A549 (cell line): ENCODE measurements around the gene EXOC4. TPM values are rescaled to one million over a fixed set of nuclear protein-coding genes. Genes with fewer than 3 reads are reported as not detected.
"Not testable (repeated sequence)": the region's sequence is repeated elsewhere in the genome, so short reads cannot be mapped to it uniquely, and the experiment has no call there.

Experiments
- ATAC-seq, 2 experiments: fragments of 200-7000 bp in 1 of 2; fragments of >200 bp in 1 of 2; cut with Nextera tagmentation in 1 of 2; cut with Tn5 transposase in 1 of 2; 3 replicates each; pipeline versions ENCODE4 v1.8.0 to v1.9.1; 2018 to 2020; ENCODE audit warnings: mild to moderate bottlenecking in 1 of 2, moderate library complexity in 1 of 2
- CTCF ChIA-PET: fragments of 300-600 bp; sonication (Branson Sonifier 250); formaldehyde crosslinking; extraction: SDS; loops from one replicate; lab custom pipeline; 2021; ENCODE audit warnings: antibody characterized with exemption, inconsistent platforms; lab: Yijun Ruan, JAX
- POLR2A ChIA-PET: fragments of 350-600 bp; formaldehyde crosslinking; extraction: SDS; loops from one replicate; lab custom pipeline; 2021; ENCODE audit warnings: antibody characterized with exemption, inconsistent platforms; lab: Yijun Ruan, JAX
- DNase-seq, 2 experiments: peaks; one replicate each; pipeline versions ENCODE4 v3.0.0 to v3.0.0-alpha.2; 2011 to 2016; ENCODE audit warnings: low read depth in 1 of 2, low spot score in 1 of 2
- FAIRE-seq: peaks from 2 replicates; lab custom pipeline; 2011; peaks lifted over from hg19 to GRCh38; lab: Jason Lieb, UNC
- H3K27ac ChIP-seq, 2 experiments: fragments of >200 bp; sonication (Bioruptor Twin); formaldehyde crosslinking; 3 replicates each; pipeline ENCODE4 v1.5.1; 2016 to 2017
- H3K4me1 ChIP-seq: fragments of >200 bp; sonication (Bioruptor Twin); formaldehyde crosslinking; 3 replicates; pipeline ENCODE4 v1.6.1; 2016
- H3K4me2 ChIP-seq: fragments of >200 bp; sonication (Bioruptor Twin); formaldehyde crosslinking; 3 replicates; pipeline ENCODE4 v1.6.1; 2016
- H3K4me3 ChIP-seq: fragments of >200 bp; sonication (Bioruptor Twin); formaldehyde crosslinking; 3 replicates; pipeline ENCODE4 v1.5.1; 2016
- H3K9me3 ChIP-seq: fragments of >200 bp; sonication (Bioruptor Twin); formaldehyde crosslinking; 3 replicates; pipeline ENCODE4 v1.6.1; 2016
- BHLHE40 ChIP-seq: IDR thresholded peaks from 2 replicates; pipeline ENCODE4 v1.6.1; 2012; ENCODE audit warnings: low read depth, low read length, inconsistent platforms
- EP300 ChIP-seq, 2 experiments: fragments of >200 bp; sonication (Bioruptor Twin); formaldehyde crosslinking; IDR thresholded peaks; 2 replicates in 1 of 2; 3 replicates in 1 of 2; pipeline ENCODE4 v1.6.1; 2016 to 2017
- FOSB ChIP-seq: fragments of 250-450 bp; sonication (Bioruptor Pico); IDR thresholded peaks from 2 replicates; pipeline ENCODE4 v1.5.0; 2020; ENCODE audit warnings: mild to moderate bottlenecking, moderate library complexity
- HEYL ChIP-seq: fragments of 250-450 bp; sonication (Bioruptor Pico); IDR thresholded peaks from 2 replicates; pipeline ENCODE4 v1.8.0; 2021; ENCODE audit warnings: mild to moderate bottlenecking, moderate library complexity
- HOXA7 ChIP-seq: fragments of 250-450 bp; sonication (Bioruptor Pico); IDR thresholded peaks from 2 replicates; pipeline ENCODE4 v1.5.0; 2020; ENCODE audit warnings: mild to moderate bottlenecking, moderate library complexity
- KDM1A ChIP-seq: fragments of 200-600 bp; sonication (generic); IDR thresholded peaks from 2 replicates; pipeline ENCODE4 v1.6.1; 2016; ENCODE audit warnings: low read depth, mild to moderate bottlenecking
- KDM5A ChIP-seq: fragments of 200-600 bp; sonication (generic); IDR thresholded peaks from 2 replicates; pipeline ENCODE4 v1.6.1; 2016; ENCODE audit warnings: antibody characterized with exemption, mild to moderate bottlenecking
- MAFK ChIP-seq: fragments of 450-650 bp; IDR thresholded peaks from 2 replicates; pipeline ENCODE4 v1.6.1; 2014; ENCODE audit not compliant: partially characterized antibody
- RCOR1 ChIP-seq: fragments of 150-350 bp; IDR thresholded peaks from 2 replicates; pipeline ENCODE4 v1.6.1; 2014; ENCODE audit warnings: antibody characterized with exemption, low read length, low read depth
- RNF2 ChIP-seq: fragments of 200-600 bp; sonication (generic); IDR thresholded peaks from 2 replicates; pipeline ENCODE4 v1.6.1; 2016; ENCODE audit warnings: low read depth, mild to moderate bottlenecking, antibody characterized with exemption, moderate library complexity, borderline replicate concordance
- ZC3H11A ChIP-seq: fragments of 450-650 bp; IDR thresholded peaks from 2 replicates; pipeline ENCODE4 v1.6.1; 2014; ENCODE audit warnings: antibody characterized with exemption, mild to moderate bottlenecking
- ZNF302 ChIP-seq: fragments of 250-450 bp; sonication (Bioruptor Pico); IDR thresholded peaks from 2 replicates; pipeline ENCODE4 v1.9.0; 2021; ENCODE audit warnings: inconsistent platforms, mild to moderate bottlenecking, moderate library complexity
- WGBS: methylation state at CpG from one replicate; pipeline ENCODE4 v1.1.6; 2017; ENCODE audit errors: missing lambda C conversion rate; 5-methylcytosine and 5-hydroxymethylcytosine counted together
- polyA plus RNA-seq, 4 experiments: library from polyadenylated mRNA; depleted of rRNA in 3 of 4; stranded (reverse); fragments of >200 nt; fragmentation: RNase III in 1 of 4; extraction: RNeasy Plus Mini Kit Qiagen cat#74134 plus additional on column Dnase treatment in 1 of 4; gene quantifications; 2 replicates in 3 of 4; 3 replicates in 1 of 4; pipeline ENCODE4 v1.2.3, GENCODE V29; 2011 to 2017
- TF ChIP-seq, protein P1 (sequence below): fragments of 200-600 bp; sonication (generic); IDR thresholded peaks from 2 replicates; pipeline ENCODE4 v1.6.1; 2016; ENCODE audit warnings: antibody characterized with exemption, mild to moderate bottlenecking, moderate library complexity
- TF ChIP-seq, protein P2 (sequence below): fragments of 250-450 bp; sonication (Bioruptor Pico); IDR thresholded peaks from 2 replicates; pipeline ENCODE4 v1.5.0; 2020; ENCODE audit warnings: low read depth, mild to moderate bottlenecking, moderate library complexity
- TF ChIP-seq, protein P3 (sequence below): fragments of 250-450 bp; sonication (Bioruptor Pico); IDR thresholded peaks from 2 replicates; pipeline ENCODE4 v1.5.0; 2021; ENCODE audit warnings: mild to moderate bottlenecking, moderate library complexity, borderline replicate concordance
- TF ChIP-seq, protein P4 (sequence below): IDR thresholded peaks from 2 replicates; pipeline ENCODE4 v1.6.1; 2012

Gene EXOC4
- polyA plus RNA-seq, 2 of the 4 experiments (the other 2 are of a cell fraction): 33.4 to 73.1 TPM

DNA sequence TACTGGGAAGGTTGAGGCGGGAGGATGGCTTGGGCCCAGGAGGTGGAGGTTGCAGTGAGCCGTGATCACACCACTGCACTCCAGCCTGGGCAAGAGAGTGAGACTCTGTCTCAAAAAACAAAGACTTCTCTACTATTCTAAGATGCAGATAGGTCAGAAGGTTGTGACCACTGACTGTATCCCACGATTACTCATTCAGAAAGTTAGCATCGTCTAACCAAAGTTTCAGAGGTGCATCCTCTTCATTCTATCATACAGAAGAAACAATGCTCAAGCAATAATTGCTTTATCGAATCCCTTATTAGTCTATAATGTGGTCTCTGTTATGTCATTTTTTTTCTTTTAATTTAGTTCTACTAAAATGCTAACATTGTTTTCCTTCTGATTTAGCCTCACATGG, 525.6 kb downstream of the EXOC4 start:
- no peak overlapping the region for H3K4me3 ChIP-seq
- ChIA-PET CTCF (no interaction called here), POLR2A (no interaction called here)
- FAIRE-seq (no peak), DNase-seq (no peak)
- WGBS: 97% methylated on average over 5 of the region's 5 CpGs
- no peak overlapping the region for H3K4me2 ChIP-seq
- TF ChIP-seq KDM1A (no peak), RNF2 (no peak), HEYL (CRISPR knock-in tag) (no peak), BHLHE40 (no peak), KDM5A (no peak), HOXA7 (CRISPR knock-in tag) (no peak), RCOR1 (no peak), ZC3H11A (no peak), FOSB (CRISPR knock-in tag) (no peak)
- TF ChIP-seq, protein P1, sequence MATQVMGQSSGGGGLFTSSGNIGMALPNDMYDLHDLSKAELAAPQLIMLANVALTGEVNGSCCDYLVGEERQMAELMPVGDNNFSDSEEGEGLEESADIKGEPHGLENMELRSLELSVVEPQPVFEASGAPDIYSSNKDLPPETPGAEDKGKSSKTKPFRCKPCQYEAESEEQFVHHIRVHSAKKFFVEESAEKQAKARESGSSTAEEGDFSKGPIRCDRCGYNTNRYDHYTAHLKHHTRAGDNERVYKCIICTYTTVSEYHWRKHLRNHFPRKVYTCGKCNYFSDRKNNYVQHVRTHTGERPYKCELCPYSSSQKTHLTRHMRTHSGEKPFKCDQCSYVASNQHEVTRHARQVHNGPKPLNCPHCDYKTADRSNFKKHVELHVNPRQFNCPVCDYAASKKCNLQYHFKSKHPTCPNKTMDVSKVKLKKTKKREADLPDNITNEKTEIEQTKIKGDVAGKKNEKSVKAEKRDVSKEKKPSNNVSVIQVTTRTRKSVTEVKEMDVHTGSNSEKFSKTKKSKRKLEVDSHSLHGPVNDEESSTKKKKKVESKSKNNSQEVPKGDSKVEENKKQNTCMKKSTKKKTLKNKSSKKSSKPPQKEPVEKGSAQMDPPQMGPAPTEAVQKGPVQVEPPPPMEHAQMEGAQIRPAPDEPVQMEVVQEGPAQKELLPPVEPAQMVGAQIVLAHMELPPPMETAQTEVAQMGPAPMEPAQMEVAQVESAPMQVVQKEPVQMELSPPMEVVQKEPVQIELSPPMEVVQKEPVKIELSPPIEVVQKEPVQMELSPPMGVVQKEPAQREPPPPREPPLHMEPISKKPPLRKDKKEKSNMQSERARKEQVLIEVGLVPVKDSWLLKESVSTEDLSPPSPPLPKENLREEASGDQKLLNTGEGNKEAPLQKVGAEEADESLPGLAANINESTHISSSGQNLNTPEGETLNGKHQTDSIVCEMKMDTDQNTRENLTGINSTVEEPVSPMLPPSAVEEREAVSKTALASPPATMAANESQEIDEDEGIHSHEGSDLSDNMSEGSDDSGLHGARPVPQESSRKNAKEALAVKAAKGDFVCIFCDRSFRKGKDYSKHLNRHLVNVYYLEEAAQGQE: no peak
- TF ChIP-seq, protein P2, sequence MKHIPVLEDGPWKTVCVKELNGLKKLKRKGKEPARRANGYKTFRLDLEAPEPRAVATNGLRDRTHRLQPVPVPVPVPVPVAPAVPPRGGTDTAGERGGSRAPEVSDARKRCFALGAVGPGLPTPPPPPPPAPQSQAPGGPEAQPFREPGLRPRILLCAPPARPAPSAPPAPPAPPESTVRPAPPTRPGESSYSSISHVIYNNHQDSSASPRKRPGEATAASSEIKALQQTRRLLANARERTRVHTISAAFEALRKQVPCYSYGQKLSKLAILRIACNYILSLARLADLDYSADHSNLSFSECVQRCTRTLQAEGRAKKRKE (CRISPR knock-in tag): no peak
- TF ChIP-seq, protein P3, sequence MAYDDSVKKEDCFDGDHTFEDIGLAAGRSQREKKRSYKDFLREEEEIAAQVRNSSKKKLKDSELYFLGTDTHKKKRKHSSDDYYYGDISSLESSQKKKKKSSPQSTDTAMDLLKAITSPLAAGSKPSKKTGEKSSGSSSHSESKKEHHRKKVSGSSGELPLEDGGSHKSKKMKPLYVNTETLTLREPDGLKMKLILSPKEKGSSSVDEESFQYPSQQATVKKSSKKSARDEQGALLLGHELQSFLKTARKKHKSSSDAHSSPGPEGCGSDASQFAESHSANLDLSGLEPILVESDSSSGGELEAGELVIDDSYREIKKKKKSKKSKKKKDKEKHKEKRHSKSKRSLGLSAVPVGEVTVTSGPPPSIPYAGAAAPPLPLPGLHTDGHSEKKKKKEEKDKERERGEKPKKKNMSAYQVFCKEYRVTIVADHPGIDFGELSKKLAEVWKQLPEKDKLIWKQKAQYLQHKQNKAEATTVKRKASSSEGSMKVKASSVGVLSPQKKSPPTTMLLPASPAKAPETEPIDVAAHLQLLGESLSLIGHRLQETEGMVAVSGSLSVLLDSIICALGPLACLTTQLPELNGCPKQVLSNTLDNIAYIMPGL: no peak
- TF ChIP-seq, protein P4, sequence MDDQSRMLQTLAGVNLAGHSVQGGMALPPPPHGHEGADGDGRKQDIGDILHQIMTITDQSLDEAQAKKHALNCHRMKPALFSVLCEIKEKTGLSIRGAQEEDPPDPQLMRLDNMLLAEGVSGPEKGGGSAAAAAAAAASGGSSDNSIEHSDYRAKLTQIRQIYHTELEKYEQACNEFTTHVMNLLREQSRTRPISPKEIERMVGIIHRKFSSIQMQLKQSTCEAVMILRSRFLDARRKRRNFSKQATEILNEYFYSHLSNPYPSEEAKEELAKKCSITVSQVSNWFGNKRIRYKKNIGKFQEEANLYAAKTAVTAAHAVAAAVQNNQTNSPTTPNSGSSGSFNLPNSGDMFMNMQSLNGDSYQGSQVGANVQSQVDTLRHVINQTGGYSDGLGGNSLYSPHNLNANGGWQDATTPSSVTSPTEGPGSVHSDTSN: no peak
- TF ChIP-seq, all 56 proteins: peak for 0
- H3K4me1 ChIP-seq: no peaks in the 10 kb centered on the region
- no peak for ATAC-seq
- H3K27ac ChIP-seq: no peak overlapping the region
- no peaks in the 10 kb centered on the region for H3K9me3 ChIP-seq

DNA sequence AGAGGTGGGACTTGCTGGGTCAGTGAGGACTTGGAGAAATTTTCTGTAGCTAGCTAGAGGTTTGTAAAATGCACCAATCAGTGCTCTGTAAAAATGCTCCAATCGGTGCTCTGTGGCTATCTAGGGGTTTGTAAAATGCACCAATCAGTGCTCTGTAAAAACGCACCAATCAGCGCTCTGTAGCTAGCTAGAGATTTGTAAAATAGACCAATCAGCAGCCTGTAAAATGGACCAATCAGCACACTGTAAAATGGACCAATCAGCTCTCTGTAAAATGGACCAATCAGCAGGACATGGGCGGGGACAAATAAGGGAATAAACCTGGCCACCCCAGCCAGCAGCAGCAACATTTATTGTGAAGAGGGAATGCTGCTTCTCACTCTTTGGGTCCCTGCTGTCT, 526.7 kb downstream of the EXOC4 start:
- not testable (repeated sequence) for DNase-seq, H3K4me1 ChIP-seq, FAIRE-seq, H3K4me2 ChIP-seq, H3K9me3 ChIP-seq, ATAC-seq, H3K27ac ChIP-seq, H3K4me3 ChIP-seq
- WGBS: 84% methylated on average over 4 of the region's 4 CpGs
- ChIA-PET POLR2A (interaction anchor here (0.7 kb wide), 1 partner anchor 527 kb away, joined by 3 read pairs; the partner anchor contains the start of gene EXOC4), CTCF (interaction anchor here (1.2 kb wide), 1 partner anchor 14 kb away, joined by 5 read pairs; no protein-coding TSS in a partner anchor)

DNA sequence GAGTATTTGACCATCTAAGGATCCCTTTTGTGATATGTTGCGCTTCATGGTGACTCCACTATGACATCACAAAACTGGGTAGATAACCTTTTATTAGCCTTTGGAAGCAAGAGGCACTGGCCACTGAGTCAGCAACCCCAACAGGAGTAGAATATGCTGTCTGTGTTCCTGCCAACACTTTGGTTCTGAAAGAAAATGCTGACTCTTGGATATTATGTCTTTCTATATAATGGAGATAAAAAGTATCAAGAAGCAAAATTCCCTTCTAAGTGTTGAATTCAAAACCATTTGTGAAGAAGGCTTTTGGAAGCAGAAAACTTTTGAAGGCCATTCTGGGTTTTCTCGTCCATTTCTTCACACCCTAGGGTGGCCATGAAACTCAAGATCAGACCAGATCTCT, 528.0 kb downstream of the EXOC4 start:
- ChIA-PET CTCF (no interaction called here), POLR2A (no interaction called here)
- no peak for ATAC-seq
- WGBS: 49% methylated on average over 2 of the region's 2 CpGs
- Histone ChIP-seq H3K9me3 (no peaks in the 10 kb centered on the region), H3K4me3 (no peak overlapping the region), H3K4me1 (no peaks in the 10 kb centered on the region), H3K27ac (no peak overlapping the region), H3K4me2 (no peak overlapping the region)
- no peak for DNase-seq
- TF ChIP-seq EP300 (IDR thresholded peaks at IDR 0.05) (no peak), ZNF302 (CRISPR knock-in tag) (no peak), MAFK (peak; percentile 81)
- FAIRE-seq: no peak
